NCI-H1930 (cell line): ENCODE data around the gene FOXE3.
A peak's percentile ranks its signal among the peaks of the same experiment; 100 is the strongest.

Source experiments
- DNase-seq, 2 experiments: peaks; one replicate each; lab custom pipeline; 2025; lab: John Stamatoyannopoulos, UW

FOXE3 gene

GRCh38 chr1:47415728-47416318, at the start of gene FOXE3:
TSS of gene FOXE3 (plus strand) at chr1:47416285. CDS start at chr1:47416316, 31 bp downstream.
- DNase-seq: no peak

- no peak for DNase-seq
Observed at GRCh38 chr1:47367651-47368050, 48.4 kb upstream of the FOXE3 start.

GRCh38 chr1:47371016-47371517, 45.0 kb upstream of the FOXE3 start:
- no peak for DNase-seq

- DNase-seq: no peak
Observed at GRCh38 chr1:47374501-47374900, 41.6 kb upstream of the FOXE3 start.

GRCh38 chr1:47378147-47378546, 37.9 kb upstream of the FOXE3 start:
- DNase-seq: no peak

- DNase-seq: no peak
Observed at GRCh38 chr1:47380699-47381098, 35.4 kb upstream of the FOXE3 start.

GRCh38 chr1:47382399-47382983, 33.6 kb upstream of the FOXE3 start:
- DNase-seq: no peak

- no peak for DNase-seq
Observed at GRCh38 chr1:47384083-47384482, 32.0 kb upstream of the FOXE3 start.

- DNase-seq: no peak
Observed at GRCh38 chr1:47385020-47385419, 31.1 kb upstream of the FOXE3 start.

GRCh38 chr1:47386268-47386667, 29.8 kb upstream of the FOXE3 start:
- no peak for DNase-seq

GRCh38 chr1:47388030-47388890, 27.8 kb upstream of the FOXE3 start:
- no peak for DNase-seq

GRCh38 chr1:47388891-47389238, 27.2 kb upstream of the FOXE3 start:
- DNase-seq: peak in 1 of 2 experiments; percentile 23

GRCh38 chr1:47389731-47390130, 26.4 kb upstream of the FOXE3 start:
- DNase-seq: no peak

GRCh38 chr1:47390843-47391242, 25.2 kb upstream of the FOXE3 start:
- no peak for DNase-seq

- no peak for DNase-seq
Observed at GRCh38 chr1:47393141-47393540, 22.9 kb upstream of the FOXE3 start.

GRCh38 chr1:47395433-47395832, 20.7 kb upstream of the FOXE3 start:
- no peak for DNase-seq

- no peak for DNase-seq
Observed at GRCh38 chr1:47396671-47397196, 19.4 kb upstream of the FOXE3 start.

- DNase-seq: no peak
Observed at GRCh38 chr1:47399138-47399845, 16.8 kb upstream of the FOXE3 start.

GRCh38 chr1:47399846-47400155, 16.3 kb upstream of the FOXE3 start:
- no peak for DNase-seq

- DNase-seq: no peak
Observed at GRCh38 chr1:47401761-47402160, 14.3 kb upstream of the FOXE3 start.

GRCh38 chr1:47402591-47402990, 13.5 kb upstream of the FOXE3 start:
- DNase-seq: no peak

GRCh38 chr1:47403321-47403910, 12.7 kb upstream of the FOXE3 start:
- no peak for DNase-seq
